IMR-90 (cell line): ENCODE measurements around the gene COL11A2. TPM values are rescaled to one million over a fixed set of nuclear protein-coding genes. Genes with fewer than 3 reads are reported as not detected.

Experiments
- ATAC-seq: fragments of 200-7000 bp; cut with Tn5 transposase; 2 replicates; pipeline ENCODE4 v1.9.1; 2020; ENCODE audit warnings: low read depth, mild to moderate bottlenecking, moderate library complexity
- BruUV-seq: library from RNA; stranded (reverse); fragments of 400-500 nt; replicated peaks from 2 replicates; lab custom pipeline; 2021; lab: Mats Ljungman, UMichigan
- CTCF ChIA-PET: fragments of 300-600 bp; formaldehyde crosslinking; extraction: SDS; loops from one replicate; lab custom pipeline; 2021; ENCODE audit warnings: antibody characterized with exemption; lab: Yijun Ruan, JAX
- POLR2A ChIA-PET: fragments of 300-600 bp; sonication (Branson Sonifier 250); formaldehyde crosslinking; loops from one replicate; lab custom pipeline; 2022; ENCODE audit warnings: antibody characterized with exemption; ENCODE audit not compliant: unreplicated experiment; lab: Charles Lee
- DNase-seq: peaks from one replicate; pipeline ENCODE4 v3.0.0; 2013
- H2AFZ ChIP-seq: replicated peaks from 2 replicates; pipeline ENCODE3; 2013; ENCODE audit warnings: low read length, mild to moderate bottlenecking; ENCODE audit not compliant: poor library complexity
- H2AK5ac ChIP-seq: 2 replicates; pipeline ENCODE4 v1.6.1; 2013; ENCODE audit warnings: low read depth, low read length, inconsistent platforms
- H2AK9ac ChIP-seq: replicated peaks from 2 replicates; pipeline ENCODE3; 2013; ENCODE audit warnings: mild to moderate bottlenecking, low read depth, low read length, moderate library complexity; ENCODE audit not compliant: poor library complexity
- H2BK120ac ChIP-seq: 2 replicates; pipeline ENCODE4 v1.6.1; 2013; ENCODE audit warnings: low read depth, low read length, inconsistent platforms
- H2BK15ac ChIP-seq: 3 replicates; pipeline ENCODE4 v1.6.1; 2013; ENCODE audit warnings: low read depth, low read length, inconsistent platforms
- H2BK20ac ChIP-seq: 2 replicates; pipeline ENCODE4 v1.6.1; 2013; ENCODE audit warnings: low read depth, mild to moderate bottlenecking, inconsistent platforms, low read length, moderate library complexity
- H2BK5ac ChIP-seq: 2 replicates; pipeline ENCODE4 v1.6.1; 2013; ENCODE audit warnings: mild to moderate bottlenecking, low read depth, low read length, inconsistent platforms; ENCODE audit not compliant: poor library complexity, severe bottlenecking
- H3K14ac ChIP-seq: replicated peaks from 2 replicates; pipeline ENCODE4 v1.6.1; 2013; ENCODE audit warnings: low read depth, low read length, inconsistent platforms
- H3K18ac ChIP-seq: 2 replicates; pipeline ENCODE4 v1.6.1; 2013; ENCODE audit warnings: low read depth, low read length, control low read depth
- H3K23ac ChIP-seq: 2 replicates; pipeline ENCODE4 v1.6.1; 2013; ENCODE audit warnings: low read depth, low read length, inconsistent platforms
- H3K27ac ChIP-seq: 2 replicates; pipeline ENCODE4 v1.5.1; 2013; ENCODE audit warnings: mild to moderate bottlenecking, control low read depth, low read length; ENCODE audit not compliant: insufficient read depth
- H3K27me3 ChIP-seq: 2 replicates; pipeline ENCODE4 v1.6.1; 2013; ENCODE audit warnings: low read length; ENCODE audit not compliant: control insufficient read depth, insufficient read depth
- H3K36me3 ChIP-seq: 2 replicates; pipeline ENCODE4 v1.6.1; 2013; ENCODE audit warnings: low read length, mixed read lengths; ENCODE audit not compliant: control insufficient read depth, insufficient read depth
- H3K4ac ChIP-seq: 2 replicates; pipeline ENCODE4 v1.6.1; 2013; ENCODE audit warnings: low read depth, low read length, inconsistent platforms
- H3K4me1 ChIP-seq: 2 replicates; pipeline ENCODE4 v1.6.1; 2013; ENCODE audit warnings: low read length, mixed read lengths; ENCODE audit not compliant: control insufficient read depth, insufficient read depth
- H3K4me2 ChIP-seq: 2 replicates; pipeline ENCODE4 v1.6.1; 2013; ENCODE audit warnings: low read depth, mild to moderate bottlenecking, control low read depth, low read length, moderate library complexity
- H3K4me3 ChIP-seq: 2 replicates; pipeline ENCODE4 v1.5.1; 2013; ENCODE audit warnings: low read depth, mild to moderate bottlenecking, control low read depth, low read length, moderate library complexity; ENCODE audit not compliant: insufficient read depth
- H3K56ac ChIP-seq: 2 replicates; pipeline ENCODE4 v1.6.1; 2013; ENCODE audit warnings: low read length, inconsistent platforms; ENCODE audit not compliant: insufficient read depth; ENCODE audit errors: extremely low read depth
- H3K79me1 ChIP-seq, 2 experiments: 2 replicates each; pipeline ENCODE4 v1.6.1; 2013; ENCODE audit warnings: low read length in 2 of 2, inconsistent platforms in 1 of 2, low read depth in 1 of 2
- H3K9ac ChIP-seq: 2 replicates; pipeline ENCODE4 v1.6.1; 2013; ENCODE audit warnings: low read depth, low read length, control low read depth
- H3K9me1 ChIP-seq: 2 replicates; pipeline ENCODE4 v1.6.1; 2013; ENCODE audit warnings: low read length, inconsistent platforms; ENCODE audit not compliant: insufficient read depth
- H3K9me3 ChIP-seq: 2 replicates; pipeline ENCODE4 v1.6.1; 2013; ENCODE audit warnings: low read length; ENCODE audit not compliant: control insufficient read depth, insufficient read depth
- H4K20me1 ChIP-seq: 2 replicates; pipeline ENCODE4 v1.6.1; 2013; ENCODE audit warnings: low read length, inconsistent platforms; ENCODE audit not compliant: insufficient read depth
- H4K5ac ChIP-seq: 2 replicates; pipeline ENCODE4 v1.6.1; 2013; ENCODE audit warnings: mild to moderate bottlenecking, low read depth, low read length, control low read depth
- H4K8ac ChIP-seq, 2 experiments: 2 replicates each; pipeline ENCODE4 v1.6.1; 2013; ENCODE audit warnings: low read depth in 2 of 2, low read length in 2 of 2, control low read depth in 1 of 2, inconsistent platforms in 1 of 2
- H4K91ac ChIP-seq: 2 replicates; pipeline ENCODE4 v1.6.1; 2013; ENCODE audit warnings: low read depth, low read length, inconsistent platforms; ENCODE audit not compliant: insufficient read depth
- BHLHE40 ChIP-seq: fragments of 150-350 bp; IDR thresholded peaks from 2 replicates; pipeline ENCODE4 v1.6.1; 2016; ENCODE audit warnings: mild to moderate bottlenecking, low read depth, low read length
- USF2 ChIP-seq: fragments of 150-350 bp; IDR thresholded peaks from 2 replicates; pipeline ENCODE4 v1.6.1; 2017; ENCODE audit warnings: mild to moderate bottlenecking, antibody characterized with exemption, low read length, low read depth
- WGBS, 2 experiments: methylation state at CpG; one replicate each; pipeline versions ENCODE4 v1.1.5 to v1.1.7; 2013; ENCODE audit warnings: missing lambda C conversion rate in 2 of 2; ENCODE audit not compliant: insufficient read length in 1 of 2; ENCODE audit errors: extremely low coverage in 2 of 2; 5-methylcytosine and 5-hydroxymethylcytosine counted together
- dilution Hi-C: fragments of 300-500 bp; cut with HindIII; formaldehyde crosslinking; loops from one replicate; pipeline ENCODE4 v1.14.3; 2018; ENCODE audit warnings: low sequenced_read_pairs; ENCODE audit not compliant: unreplicated experiment
- in situ Hi-C: fragments of 300-500 bp; cut with MboI; formaldehyde crosslinking; loops from 3 replicates; pipeline ENCODE4 v1.14.3; 2019; ENCODE audit warnings: low sequenced_read_pairs, inconsistent platforms, mixed read lengths
- intact Hi-C: fragments of 100-400 bp; cut with micrococcal nuclease; formaldehyde crosslinking; loops from 2 replicates; pipeline ENCODE4 v1.10.0; 2022
- polyA plus RNA-seq, 3 experiments: library from polyadenylated mRNA; depleted of rRNA; stranded (reverse); fragments of >200 nt; gene quantifications; 2 replicates each; pipeline ENCODE4 v1.2.3, GENCODE V29; 2012; ENCODE audit warnings: low replicate concordance in 1 of 3
- total RNA-seq: library from RNA; depleted of rRNA; stranded (reverse); fragments of >200 nt; gene quantifications from 2 replicates; pipeline ENCODE4 v1.2.3, GENCODE V29; 2012

Gene COL11A2
- total and polyA plus RNA-seq, 2 of the 4 experiments (the other 2 are of a cell fraction) = under 0.01 to 0.38 TPM

- H3K36me3 ChIP-seq = no peaks in the 10 kb centered on the region
Measured at GRCh38 chr6:33124525-33124901, 67.8 kb downstream of the COL11A2 start.

More at GRCh38 chr6:33124525-33124901, 67.8 kb downstream of the COL11A2 start:
- Histone ChIP-seq H2BK20ac (no peak overlapping the region), H4K91ac (no peak overlapping the region), H2AK9ac (no peak overlapping the region), H4K5ac (no peak overlapping the region), H2BK120ac (no peak overlapping the region), H3K18ac (no peak overlapping the region), H4K8ac (no peak overlapping the region), H3K23ac (no peak overlapping the region), H3K4ac (no peak overlapping the region), H3K4me2 (no peak overlapping the region), H3K56ac (no peak overlapping the region), H3K79me1 (no peaks in the 10 kb centered on the region), H3K9me1 (no peaks in the 10 kb centered on the region), H2BK5ac (no peak overlapping the region), H3K4me1 (no peaks in the 10 kb centered on the region), H3K14ac (no peak overlapping the region), H4K20me1 (no peaks in the 10 kb centered on the region), H2AK5ac (no peak overlapping the region), H3K9ac (no peak overlapping the region), H2AFZ (no peak overlapping the region), H3K27me3 (peaks cover 49% of the 10 kb centered on the region), H2BK15ac (no peak overlapping the region), H3K27ac (no peak overlapping the region), H3K4me3 (no peak overlapping the region), H3K9me3 (peaks cover 9% of the 10 kb centered on the region)
- dilution Hi-C loops (no loop called here), intact Hi-C loops (no loop called here), in situ Hi-C loops (loop anchor here (10.0 kb wide), 1 partner anchor 120 kb away; no protein-coding TSS in a partner anchor)
- WGBS, 2 experiments = no CpG with 5 or more reads among the region's 4 CpGs
- TF ChIP-seq USF2 (no peak), BHLHE40 (no peak)
- ChIA-PET CTCF (interaction anchor here (0.7 to 0.9 kb wide), 2 partner anchors 124 to 125 kb away, joined by 3 read pairs; no protein-coding TSS in a partner anchor), POLR2A (no interaction called here)
- DNase-seq (no peak), ATAC-seq (no peak)
- BruUV-seq = no TSS peak
